ENCODE results near the gene STRAP. TPM values are rescaled to one million over a fixed set of nuclear protein-coding genes. Genes with fewer than 3 reads are reported as not detected.

Gene STRAP
- total and polyA plus RNA-seq, 2 of the 8 experiments (the other 6 are each of a cell fraction or from before 2014, with no cell fraction given): 107 to 251 TPM

DNA sequence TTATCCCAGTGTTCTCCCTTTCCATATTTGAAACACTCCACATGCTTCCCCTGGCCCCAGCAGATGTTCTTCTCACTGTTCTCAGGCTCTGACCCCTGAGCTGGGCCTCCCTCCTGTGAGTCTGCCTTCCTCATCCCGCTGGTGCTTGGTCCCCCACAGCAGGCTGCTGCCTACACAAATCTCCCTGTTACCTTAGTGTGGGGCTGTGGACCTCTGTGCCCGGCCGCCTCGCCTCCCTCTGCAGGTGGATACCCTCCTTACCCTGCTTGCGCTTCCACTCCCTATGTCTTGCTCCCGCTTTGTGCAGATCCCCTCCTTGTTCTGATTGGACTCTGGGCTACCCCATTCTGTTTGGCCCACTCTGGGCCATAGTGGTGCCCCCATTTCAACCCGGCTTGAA lies 35.9 kb downstream of the STRAP start:
- 86% methylated on average over 7 of the region's 7 CpGs; no CpG with 5 or more reads in 1 of the 2 experiments for WGBS, 2 experiments (ENCODE audit: extremely low coverage in 1 of 2, insufficient coverage in 1 of 2, insufficient read length in 1 of 2, insufficient replicate concordance in 2 of 2, low coverage in 1 of 2, low lambda C conversion rate in 2 of 2, missing lambda C conversion rate in 1 of 2)
- Histone ChIP-seq H3K4ac (replicated peaks; ENCODE audit: insufficient read length, low read depth, low read length) (no peak overlapping the region), H3K56ac (replicated peaks; ENCODE audit: insufficient read length, low read depth, low read length) (no peak overlapping the region), H3K9me3 (ENCODE audit: insufficient read depth in 2 of 2, low read depth in 1 of 2, low read length in 1 of 2) (no peaks in the 10 kb centered on the region), H3K4me1 (replicated peaks in 1 of 4; ENCODE audit: control insufficient read depth in 3 of 4, insufficient read depth in 4 of 4, low read length in 3 of 4) (no peaks in the 10 kb centered on the region; a peak in 2 of 7 replicates), H3K23me2 (ENCODE audit: low read depth, low read length) (peaks cover 2% of the 10 kb centered on the region; the same call in 1 of the 2 replicates), H4K91ac (replicated peaks; ENCODE audit: insufficient read length, low read length) (no peak overlapping the region), H3K9ac (replicated peaks in 1 of 4; ENCODE audit: extremely low read depth in 1 of 4, low read depth in 3 of 4, low read length in 3 of 4) (no peak overlapping the region), H3K27ac (ENCODE audit: low read depth, low read length) (no peak overlapping the region), H2BK120ac (replicated peaks; ENCODE audit: low read depth, low read length) (no peak overlapping the region), H2BK15ac (ENCODE audit: low read length) (no peak overlapping the region), H3K4me2 (ENCODE audit: insufficient read depth in 1 of 2, low read depth in 2 of 2, low read length in 2 of 2) (no peak overlapping the region), H3K27me3 (replicated peaks in 1 of 4; ENCODE audit: control insufficient read depth in 3 of 4, extremely low read depth in 1 of 4, insufficient read depth in 3 of 4, low read length in 3 of 4) (peaks cover 0 to 1% (median 0%) of the 10 kb centered on the region in 4 experiments; a peak in 1 of 7 replicates), H4K20me1 (replicated peaks in 1 of 2; ENCODE audit: control insufficient read depth in 1 of 2, insufficient read depth in 2 of 2, low read length in 2 of 2) (no peaks in the 10 kb centered on the region), H3K18ac (ENCODE audit: extremely low read depth, low read length) (no peak overlapping the region), H3K23ac (ENCODE audit: insufficient read length) (no peak overlapping the region), H2BK12ac (ENCODE audit: low read depth, low read length) (no peak overlapping the region), H3K14ac (ENCODE audit: insufficient read length) (no peak overlapping the region), H2BK20ac (ENCODE audit: low read length) (no peak overlapping the region), H3K79me2 (ENCODE audit: control insufficient read depth in 1 of 2, insufficient read depth in 2 of 2, low read length in 2 of 2) (peaks cover 0 to 3% of the 10 kb centered on the region in 2 experiments; a peak in 1 of 4 replicates), H4K8ac (ENCODE audit: extremely low read depth, insufficient read depth, low read length) (no peak overlapping the region), H3K4me3 (ENCODE audit: extremely low read depth in 1 of 4, insufficient read depth in 2 of 4, low read depth in 3 of 4, low read length in 4 of 4) (no peak overlapping the region), H2AFZ (ENCODE audit: low read length) (no peak overlapping the region), H2BK5ac (ENCODE audit: low read depth, low read length) (no peak overlapping the region), H3K79me1 (ENCODE audit: low read depth, low read length) (no peaks in the 10 kb centered on the region; the same call in none of the 2 replicates), H2AK5ac (ENCODE audit: low read depth, low read length) (no peak overlapping the region), H3K36me3 (ENCODE audit: control insufficient read depth in 2 of 4, insufficient read depth in 4 of 4, low read length in 3 of 4) (no peaks in the 10 kb centered on the region), H4K5ac (ENCODE audit: insufficient read length, low read depth, low read length) (no peak overlapping the region)
- FAIRE-seq (no peak), DNase-seq (ENCODE audit: low read depth in 1 of 2, low spot score in 2 of 2) (no peak)
- POLR2A ChIA-PET (ENCODE audit: partially characterized antibody): interaction anchor here (1.8 kb wide), 1 partner anchor 9 kb away, joined by 4 read pairs; no protein-coding TSS in a partner anchor
- no peak for TF ChIP-seq NANOG (IDR thresholded peaks at IDR 0.05; ENCODE audit: insufficient read depth, low read depth, low read length, poor library complexity, severe bottlenecking)
- no peak for TF ChIP-seq CREB1 (IDR thresholded peaks at IDR 0.05)
- no peak for TF ChIP-seq TAF7 (optimal IDR thresholded peaks at IDR 0.05; ENCODE audit: borderline replicate concordance, low read depth, low read length)
- no peak for TF ChIP-seq TEAD4 (IDR thresholded peaks at IDR 0.05; ENCODE audit: low read depth, low read length)
- TF ChIP-seq CTBP2 (IDR thresholded peaks at IDR 0.05; ENCODE audit: borderline replicate concordance, insufficient read depth, insufficient read length, low read length): no peak
- no peak for TF ChIP-seq BACH1 (IDR thresholded peaks at IDR 0.05; ENCODE audit: low read length)
- no peak for TF ChIP-seq HDAC2 (IDR thresholded peaks at IDR 0.05; ENCODE audit: borderline replicate concordance in 1 of 2, low read depth in 2 of 2, low read length in 2 of 2)
- no peak for TF ChIP-seq GTF2F1 (IDR thresholded peaks at IDR 0.05; ENCODE audit: borderline replicate concordance, low read depth, low read length)
- TF ChIP-seq SP1 (IDR thresholded peaks at IDR 0.05; ENCODE audit: low read depth, low read length): no peak
- TF ChIP-seq POLR2A (IDR thresholded peaks at IDR 0.05; ENCODE audit: control extremely low read depth in 1 of 2, low read depth in 2 of 2, low read length in 2 of 2): no peak
- no peak for TF ChIP-seq MAFK (IDR thresholded peaks at IDR 0.05; ENCODE audit: low read depth, low read length)
- no peak for TF ChIP-seq YY1 (IDR thresholded peaks at IDR 0.05; ENCODE audit: low read depth, low read length)
- CTCF ChIA-PET (ENCODE audit: partially characterized antibody): interaction anchor here (1.8 to 2.0 kb wide), 2 partner anchors 21 to 58 kb away, joined by 4 to 6 read pairs; no protein-coding TSS in a partner anchor

Data from H1 (cell line).